Stimulated activated naive CD8-positive, alpha-beta T cell treated with anti-CD3 and anti-CD28 coated beads, Interleukin-15, amount 100 ng/mL, for 72 hours (primary cell): ENCODE data around the gene LARGE1.
A peak's percentile ranks its signal among the peaks of the same experiment; 100 is the strongest.

ENCODE experiments used
- ATAC-seq: fragments of 150-1000 bp; cut with Tn5 transposase; 2 replicates; pipeline ENCODE4 v1.10.0; 2021; ENCODE audit warnings: mild to moderate bottlenecking, moderate library complexity
- DNase-seq, 2 donors: peaks; one replicate each; pipeline ENCODE4 v3.0.0; 2021 to 2022
- H3K27ac Mint-ChIP-seq, 2 donors: one replicate each; pipeline ENCODE4 v1.8.0; 2022; ENCODE audit warnings: mild to moderate bottlenecking in 2 of 2, mixed read lengths in 2 of 2, moderate library complexity in 2 of 2
- H3K27me3 Mint-ChIP-seq: one replicate; pipeline ENCODE4 v1.8.0; 2022; ENCODE audit warnings: mixed read lengths
- H3K4me1 Mint-ChIP-seq: one replicate; pipeline ENCODE4 v1.8.0; 2022; ENCODE audit warnings: mild to moderate bottlenecking, mixed read lengths
- H3K4me3 Mint-ChIP-seq, 2 donors: one replicate each; pipeline ENCODE4 v1.8.0; 2022; ENCODE audit warnings: mild to moderate bottlenecking in 2 of 2, mixed read lengths in 2 of 2, moderate library complexity in 1 of 2
- H3K9me3 Mint-ChIP-seq, 2 donors: one replicate each; pipeline ENCODE4 v1.8.0; 2022; ENCODE audit warnings: mixed read lengths in 2 of 2

The LARGE1 gene

DNA sequence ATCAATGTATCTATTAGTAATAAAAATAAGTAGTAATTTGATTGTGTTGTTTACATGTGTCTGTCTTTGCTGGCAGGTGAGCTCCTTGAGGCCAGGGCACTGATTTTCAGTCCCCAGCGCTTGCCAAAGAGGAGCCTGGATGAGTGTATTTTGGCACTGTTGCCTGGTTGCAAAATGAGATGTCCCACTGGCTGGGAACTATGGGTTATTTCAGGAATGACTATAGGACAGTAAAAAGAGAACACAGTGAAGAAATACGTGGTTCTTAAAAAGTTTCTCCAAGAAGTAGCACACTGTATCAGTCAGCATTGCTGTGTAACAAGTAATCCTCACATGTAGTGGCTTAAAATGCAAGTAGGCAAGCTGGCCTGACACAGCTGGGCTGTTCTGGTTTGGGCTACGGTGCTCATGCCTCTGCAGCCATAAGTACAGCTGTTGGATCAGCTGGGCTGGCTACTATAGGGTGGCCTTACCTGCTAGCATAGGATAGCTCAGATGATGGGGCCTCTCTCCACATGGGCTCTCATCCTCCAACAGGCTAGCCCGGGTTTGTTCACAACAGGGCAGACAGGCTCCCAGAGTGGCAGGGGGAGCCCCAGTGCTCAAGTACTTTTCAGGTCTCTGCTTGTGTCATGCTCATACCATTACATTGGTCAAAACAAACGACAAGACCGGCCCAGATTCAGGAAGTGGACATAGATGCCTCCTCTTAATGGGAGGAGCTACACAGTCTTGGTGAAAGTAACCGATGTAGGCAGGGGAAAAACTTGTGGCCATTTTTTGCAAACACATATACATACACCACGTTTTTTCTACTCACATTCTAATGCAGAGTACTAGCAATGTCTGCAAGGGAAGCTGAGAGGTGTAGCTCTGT lies 399.1 kb downstream of the LARGE1 start:
- no peaks in the 10 kb centered on the region for H3K4me1 Mint-ChIP-seq
- no peak overlapping the region for H3K27ac Mint-ChIP-seq

DNA sequence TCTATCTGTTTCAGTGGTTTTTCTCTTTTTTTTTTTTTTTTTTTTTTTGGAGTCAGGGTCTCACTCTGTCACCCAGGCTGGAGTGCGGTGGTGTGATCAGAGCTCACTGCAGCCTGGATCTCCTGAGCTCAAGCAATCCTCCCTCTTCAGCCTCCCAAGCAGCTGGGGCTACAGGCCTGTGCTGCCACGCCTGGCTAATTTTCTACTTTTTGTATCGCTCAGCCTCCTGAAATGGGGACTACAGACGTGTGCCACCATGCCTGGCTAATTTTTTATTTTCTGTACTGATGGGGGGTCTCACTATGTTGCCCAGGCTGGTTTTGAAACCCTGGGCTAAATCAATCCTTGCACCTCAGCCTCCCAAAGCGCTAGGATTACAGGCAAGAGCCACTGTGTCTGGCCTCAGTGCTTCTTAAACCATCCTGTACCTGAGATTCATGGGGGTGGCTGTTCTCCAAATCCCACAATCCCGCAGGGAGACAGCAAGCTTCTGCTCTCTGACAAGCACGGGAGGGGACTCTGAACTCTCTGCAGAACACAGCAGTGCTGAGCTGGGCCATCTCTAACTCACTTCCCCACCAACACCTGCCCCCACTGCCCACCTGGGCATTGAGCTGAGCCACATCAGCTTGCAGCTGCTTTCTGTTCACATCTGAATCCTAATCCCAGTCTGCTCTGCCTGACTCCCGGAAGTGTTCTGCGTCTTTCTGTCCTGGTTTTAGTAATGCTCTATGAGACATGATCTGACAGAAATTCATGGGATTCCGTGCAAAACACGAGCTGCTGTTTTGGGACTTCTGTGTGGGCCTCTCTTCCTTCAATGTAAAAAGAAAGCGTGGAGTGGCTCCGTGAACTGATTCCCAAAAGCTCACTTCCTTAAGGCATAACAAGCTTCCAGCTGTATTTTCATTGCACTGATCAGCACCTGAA lies 400.0 kb downstream of the LARGE1 start:
- DNase-seq (no peak), ATAC-seq (no peak)
- Mint-ChIP-seq H3K4me1 (no peaks in the 10 kb centered on the region), H3K27ac (no peak overlapping the region), H3K9me3 (peaks cover 0 to 8% of the 10 kb centered on the region in 2 donors), H3K4me3 (no peak overlapping the region), H3K27me3 (no peaks in the 10 kb centered on the region)

More for the DNA sequence above, 399.1 kb downstream of the LARGE1 start:
- Mint-ChIP-seq H3K9me3 (peaks cover 0 to 8% of the 10 kb centered on the region in 2 donors), H3K4me3 (no peak overlapping the region), H3K27me3 (no peaks in the 10 kb centered on the region)
- no peak for ATAC-seq
- DNase-seq, result no peak

DNA sequence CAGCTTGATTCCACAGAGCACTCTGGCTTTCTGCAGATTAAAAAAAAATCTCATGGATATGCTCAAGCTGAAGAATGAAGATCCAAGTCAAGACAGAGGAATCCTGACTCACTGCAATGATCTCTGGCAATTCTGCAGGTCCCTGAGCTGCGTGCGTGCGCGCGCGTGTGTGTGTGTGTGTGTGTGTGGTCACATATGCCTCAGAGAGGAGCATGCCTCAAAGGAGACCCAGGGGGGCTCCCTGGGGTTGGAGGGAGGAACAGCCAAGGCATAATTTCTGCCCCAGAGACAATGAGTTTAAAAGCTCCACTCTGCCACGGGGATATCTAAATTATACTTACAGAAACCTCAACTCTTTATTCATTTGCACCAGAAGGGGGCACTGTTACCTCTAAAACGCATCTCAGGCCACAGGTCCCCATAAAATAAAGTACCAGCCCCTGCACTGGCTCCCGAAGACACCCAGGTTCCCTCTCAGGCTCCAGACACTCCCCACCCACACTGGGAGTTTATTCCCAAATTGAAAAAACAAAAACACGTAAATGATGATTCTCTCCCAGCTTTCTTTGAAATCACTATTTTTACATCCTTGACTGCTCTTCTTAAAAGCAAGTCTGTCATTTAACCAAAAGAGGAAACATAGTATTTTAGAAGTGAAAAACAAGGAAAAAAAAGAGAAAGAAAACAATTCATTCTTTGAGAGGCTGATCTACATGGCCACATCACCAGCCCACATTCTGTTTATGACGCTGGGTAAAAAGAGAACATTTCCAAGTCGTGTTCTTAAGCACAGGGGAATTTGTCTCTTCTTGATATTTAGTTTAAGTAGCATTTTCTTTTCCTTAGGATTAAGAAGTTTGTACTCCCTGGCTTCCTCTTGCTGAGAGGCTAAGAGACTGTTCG lies 401.0 kb downstream of the LARGE1 start:
- no peaks in the 10 kb centered on the region for H3K27me3 Mint-ChIP-seq
- no peak overlapping the region for H3K27ac Mint-ChIP-seq
- DNase-seq (peak in 1 of 2 donors; percentile 12), ATAC-seq (peak; percentile 43)
- no peaks in the 10 kb centered on the region for H3K4me1 Mint-ChIP-seq
- peaks cover 0 to 8% of the 10 kb centered on the region in 2 donors for H3K9me3 Mint-ChIP-seq
- no peak overlapping the region for H3K4me3 Mint-ChIP-seq

DNA sequence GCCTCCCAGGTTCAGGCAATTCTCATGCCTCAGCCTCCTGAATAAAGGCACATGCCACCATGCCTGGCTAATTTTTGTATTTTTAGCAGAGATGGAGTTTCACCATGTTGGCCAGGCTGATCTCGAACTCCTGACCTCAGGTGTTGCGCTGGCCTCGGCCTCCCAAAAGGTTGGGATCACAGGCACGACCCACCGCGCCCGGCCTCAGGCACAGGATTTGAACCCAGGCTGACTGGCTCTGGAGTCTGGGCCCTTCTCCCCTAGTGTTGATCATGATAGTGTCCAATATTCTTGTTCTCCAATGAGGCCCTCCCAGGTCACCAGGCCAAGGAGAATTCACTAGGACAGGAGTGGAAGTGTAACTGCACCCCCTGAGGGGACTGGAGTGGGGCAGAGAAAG lies 401.9 kb downstream of the LARGE1 start:
- H3K4me1 Mint-ChIP-seq, result no peaks in the 10 kb centered on the region
- H3K27ac Mint-ChIP-seq, result no peak overlapping the region
- no peak overlapping the region for H3K4me3 Mint-ChIP-seq
- H3K27me3 Mint-ChIP-seq, result no peaks in the 10 kb centered on the region
- no peak for ATAC-seq
- DNase-seq, result no peak
- H3K9me3 Mint-ChIP-seq, result peaks cover 0 to 8% of the 10 kb centered on the region in 2 donors

DNA sequence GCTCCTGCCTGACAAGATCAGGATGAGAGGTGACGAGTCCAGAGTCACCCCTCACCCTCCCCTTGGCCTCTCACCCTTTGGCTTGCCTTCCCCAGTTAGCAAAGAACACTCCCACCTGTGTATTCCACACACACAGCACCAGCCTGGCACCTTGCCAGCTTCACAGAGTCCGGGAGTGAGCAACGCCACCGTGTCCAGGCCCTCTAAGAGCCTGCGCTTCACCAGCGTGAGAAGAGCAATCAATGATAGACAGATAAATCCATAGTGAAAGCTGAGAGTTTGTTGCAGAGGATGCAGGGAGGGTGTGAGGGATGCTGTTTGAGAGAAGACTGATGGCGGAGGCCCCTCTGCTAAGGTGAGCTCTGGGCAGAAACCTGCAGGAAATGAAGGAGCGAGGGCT lies 404.5 kb downstream of the LARGE1 start:
- H3K9me3 Mint-ChIP-seq, result no peaks in the 10 kb centered on the region
- no peak for DNase-seq
- H3K4me1 Mint-ChIP-seq, result no peaks in the 10 kb centered on the region
- ATAC-seq, result no peak
- no peak overlapping the region for H3K4me3 Mint-ChIP-seq
- H3K27me3 Mint-ChIP-seq, result no peaks in the 10 kb centered on the region
- H3K27ac Mint-ChIP-seq, result no peak overlapping the region

DNA sequence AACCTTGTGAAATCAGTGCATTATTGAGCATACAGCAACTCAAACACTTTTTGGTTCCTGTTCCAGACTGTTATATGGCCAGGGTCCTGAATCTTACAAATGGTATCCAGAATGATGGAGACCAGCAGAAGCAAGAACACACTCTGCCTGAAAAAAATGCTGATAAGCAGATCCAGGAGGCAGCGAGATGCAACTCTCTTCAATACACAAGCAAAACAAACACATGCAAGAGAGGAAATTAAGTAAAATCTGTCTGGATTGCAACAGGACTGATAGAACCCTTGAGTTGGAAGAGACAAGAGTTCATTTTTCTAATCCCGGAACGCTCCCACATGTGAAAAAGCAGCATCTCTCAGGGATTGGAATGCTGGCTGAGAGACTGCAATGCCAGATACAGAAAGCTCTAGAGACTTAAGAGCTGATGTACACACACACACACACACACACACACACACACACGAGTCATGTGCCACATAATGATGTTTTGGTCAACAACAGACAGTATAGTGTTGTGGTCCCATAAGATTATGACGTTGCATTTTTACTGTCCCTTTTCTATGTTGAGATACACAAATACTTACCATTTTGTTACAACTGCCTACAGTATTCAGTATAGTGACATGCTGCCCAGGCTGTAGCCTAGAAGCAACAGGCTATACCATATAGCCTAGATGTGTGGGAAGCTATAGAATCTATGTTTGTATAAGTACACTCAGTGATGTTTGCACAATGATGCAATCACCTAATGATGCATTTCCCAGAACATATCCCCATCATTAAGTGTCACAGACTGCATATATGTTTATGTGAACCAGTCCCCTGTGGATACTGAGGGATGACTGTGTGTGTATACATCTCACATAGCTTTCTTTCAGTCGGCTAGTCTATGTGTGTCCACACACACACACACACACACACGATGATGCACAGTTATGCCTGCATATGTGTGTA lies 406.6 kb downstream of the LARGE1 start:
- Mint-ChIP-seq H3K4me1 (no peaks in the 10 kb centered on the region), H3K27me3 (no peaks in the 10 kb centered on the region), H3K9me3 (no peaks in the 10 kb centered on the region), H3K4me3 (no peak overlapping the region), H3K27ac (no peak overlapping the region)
- DNase-seq (no peak), ATAC-seq (no peak)

DNA sequence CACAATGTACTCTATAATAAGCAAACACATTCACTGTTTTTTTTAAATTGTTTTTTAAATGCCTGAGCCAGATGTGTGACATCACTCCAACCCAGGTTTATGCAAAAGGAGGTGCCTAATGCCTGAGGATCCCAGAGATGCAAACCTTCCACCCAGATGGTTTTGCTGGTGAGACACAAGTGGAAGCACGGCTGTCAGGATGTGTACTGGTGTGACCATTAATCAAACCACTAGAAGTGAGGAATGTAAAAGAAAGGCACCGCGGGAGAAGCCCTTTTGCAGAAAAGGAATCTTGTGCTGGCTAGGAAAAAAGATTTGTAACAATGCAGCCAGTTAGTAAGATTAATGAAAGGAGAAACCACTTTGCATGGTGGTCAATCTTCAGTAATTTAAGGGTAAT lies 407.4 kb downstream of the LARGE1 start:
- Mint-ChIP-seq H3K27ac (no peak overlapping the region), H3K4me3 (no peak overlapping the region), H3K9me3 (no peaks in the 10 kb centered on the region), H3K27me3 (no peaks in the 10 kb centered on the region), H3K4me1 (no peaks in the 10 kb centered on the region)
- ATAC-seq (no peak), DNase-seq (no peak)

DNA sequence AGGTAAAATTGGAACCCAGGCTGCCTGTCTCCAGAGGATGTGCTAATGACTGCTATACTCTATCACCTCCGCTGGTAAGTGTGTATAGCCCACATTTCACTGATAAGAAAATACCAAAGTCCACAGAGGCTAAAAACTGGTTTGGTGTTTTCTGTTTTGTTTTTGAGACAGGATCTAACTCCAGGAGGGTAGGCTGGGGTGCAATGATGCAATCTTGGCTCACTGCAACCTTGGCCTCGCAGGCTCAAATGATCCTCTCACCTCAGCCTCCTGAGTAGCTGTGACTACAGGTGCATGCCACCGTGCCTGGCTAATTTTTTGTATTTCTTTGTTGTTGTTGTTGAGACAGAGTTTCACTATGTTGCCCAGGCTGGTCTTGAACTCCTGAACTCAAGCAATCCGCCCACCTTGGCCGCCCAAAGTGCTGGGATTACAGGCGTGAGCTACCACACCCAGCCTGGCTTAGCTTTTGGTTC lies 409.8 kb downstream of the LARGE1 start:
- no peak overlapping the region for H3K4me3 Mint-ChIP-seq
- no peak for ATAC-seq
- no peak for DNase-seq
- no peaks in the 10 kb centered on the region for H3K27me3 Mint-ChIP-seq
- no peak overlapping the region for H3K27ac Mint-ChIP-seq
- H3K9me3 Mint-ChIP-seq, result no peaks in the 10 kb centered on the region
- H3K4me1 Mint-ChIP-seq, result no peaks in the 10 kb centered on the region

DNA sequence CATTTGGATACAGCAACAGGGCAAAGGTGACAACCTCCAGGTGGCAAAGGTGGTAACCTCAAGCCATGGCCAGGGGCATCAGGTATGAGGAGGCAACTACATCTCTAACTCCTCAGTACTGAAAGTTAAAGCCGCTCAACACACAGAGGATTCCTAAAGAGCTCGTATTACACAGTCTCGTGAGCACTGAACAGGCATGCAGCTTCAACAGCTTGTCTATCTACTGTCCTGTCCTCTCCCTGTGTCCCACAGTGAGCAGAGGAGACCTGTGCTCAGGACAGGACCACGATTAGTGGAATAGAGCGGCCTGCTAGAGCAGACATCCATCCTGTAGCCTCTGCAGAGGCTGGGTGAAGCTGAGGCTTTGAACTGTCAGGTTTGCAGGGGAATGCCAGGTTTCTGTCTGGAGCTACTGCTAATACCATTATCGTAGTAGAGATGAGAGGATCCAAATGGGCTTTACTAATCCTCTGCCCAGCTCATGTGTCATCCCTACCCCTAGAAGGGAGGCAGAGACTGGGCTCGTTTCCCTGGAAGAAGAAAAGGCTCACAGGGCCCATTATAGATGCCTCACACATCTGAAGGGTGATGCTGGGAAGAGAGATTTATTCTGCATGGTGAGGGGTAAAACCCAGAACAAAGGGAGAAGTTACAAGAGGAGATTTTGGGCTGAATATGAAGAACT lies 415.2 kb downstream of the LARGE1 start:
- H3K4me3 Mint-ChIP-seq, result no peak overlapping the region
- no peaks in the 10 kb centered on the region for H3K27me3 Mint-ChIP-seq
- DNase-seq (no peak), ATAC-seq (no peak)
- H3K27ac Mint-ChIP-seq, result no peak overlapping the region
- no peaks in the 10 kb centered on the region for H3K9me3 Mint-ChIP-seq
- no peaks in the 10 kb centered on the region for H3K4me1 Mint-ChIP-seq

DNA sequence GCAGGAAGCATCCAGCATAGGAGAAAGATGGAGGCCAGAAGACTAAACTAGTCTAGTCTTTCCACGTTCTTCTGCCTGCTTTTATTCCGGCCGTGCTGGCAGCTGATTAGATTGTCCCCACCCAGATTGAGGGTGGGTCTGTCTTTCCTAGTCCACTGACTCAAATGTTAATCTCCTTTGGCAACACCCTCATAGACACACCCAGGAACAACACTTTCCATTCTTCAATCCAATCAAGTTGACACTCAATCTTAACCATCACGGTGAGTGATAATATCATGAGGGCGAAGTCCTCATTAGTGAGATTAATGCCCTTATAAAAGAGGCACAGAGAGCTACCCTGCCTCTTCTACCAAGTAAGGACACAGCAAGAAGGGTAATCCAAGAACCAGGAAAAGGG lies 424.2 kb downstream of the LARGE1 start:
- H3K4me1 Mint-ChIP-seq, result no peaks in the 10 kb centered on the region
- H3K4me3 Mint-ChIP-seq, result no peak overlapping the region
- H3K27me3 Mint-ChIP-seq, result no peaks in the 10 kb centered on the region
- H3K9me3 Mint-ChIP-seq, result peaks cover 0 to 5% of the 10 kb centered on the region in 2 donors
- H3K27ac Mint-ChIP-seq, result no peak overlapping the region
- no peak for DNase-seq
- ATAC-seq, result no peak

DNA sequence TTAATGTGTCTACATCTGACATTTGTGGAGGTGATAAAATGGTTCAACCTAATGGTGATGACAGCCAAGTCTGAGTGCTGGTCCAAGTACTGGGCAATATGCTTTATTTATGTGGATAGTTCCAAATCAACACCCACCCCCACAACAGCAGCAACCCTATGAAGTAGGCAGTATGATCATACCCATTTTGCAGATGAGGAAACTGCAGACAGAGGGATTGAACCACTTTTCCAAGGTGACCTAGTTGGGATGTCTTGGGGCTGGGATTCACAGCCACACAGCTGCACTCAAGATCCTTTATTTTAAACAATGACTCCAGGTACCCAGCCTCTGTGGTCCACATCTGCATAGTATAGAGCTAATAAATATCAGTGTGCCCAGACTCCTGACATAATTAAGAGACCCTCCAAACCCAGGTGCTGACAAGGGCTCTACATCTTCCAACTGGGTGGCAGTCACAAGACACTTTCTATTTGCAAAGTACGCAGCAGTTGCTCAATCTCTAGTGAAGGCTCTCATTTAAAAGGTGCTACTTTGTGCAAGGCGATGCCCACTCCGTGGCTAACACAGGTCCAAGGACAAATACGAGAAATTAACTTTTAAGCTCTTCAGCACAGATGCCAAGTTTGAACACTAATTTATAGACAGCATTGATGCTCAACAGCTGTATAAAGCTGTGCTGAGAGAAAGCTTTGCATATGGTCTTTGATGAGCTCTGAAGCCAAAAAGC lies 426.6 kb downstream of the LARGE1 start:
- no peaks in the 10 kb centered on the region for H3K4me1 Mint-ChIP-seq
- DNase-seq, result no peak
- ATAC-seq, result no peak
- peaks cover 13 to 19% of the 10 kb centered on the region in 2 donors for H3K9me3 Mint-ChIP-seq
- no peak overlapping the region for H3K27ac Mint-ChIP-seq
- H3K4me3 Mint-ChIP-seq, result no peak overlapping the region
- H3K27me3 Mint-ChIP-seq, result no peaks in the 10 kb centered on the region

DNA sequence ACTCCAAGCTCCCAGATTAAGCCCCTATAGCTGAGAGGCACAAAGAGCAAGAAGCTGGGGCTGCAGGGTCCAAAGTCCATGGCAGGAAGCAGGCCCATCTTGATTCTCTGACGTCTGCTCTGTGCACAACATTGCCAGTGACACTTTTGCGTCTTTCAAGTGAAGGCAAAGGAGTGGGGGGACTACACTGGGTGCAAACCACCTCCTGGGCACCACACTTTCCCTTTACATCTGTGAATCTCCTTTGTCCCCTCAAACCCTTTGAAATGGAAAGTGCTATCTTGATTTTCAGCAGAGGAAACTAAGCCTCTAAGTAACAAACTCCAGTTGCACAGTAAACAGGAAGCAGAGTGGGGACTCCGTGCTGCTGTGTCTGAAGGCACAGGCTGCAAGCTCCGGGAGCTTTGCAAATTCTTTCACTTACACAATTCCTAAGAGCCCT lies 428.0 kb downstream of the LARGE1 start:
- ATAC-seq (no peak), DNase-seq (no peak)
- Mint-ChIP-seq H3K27me3 (no peaks in the 10 kb centered on the region), H3K27ac (peak overlapping the region; percentile 59 to 83), H3K4me1 (no peaks in the 10 kb centered on the region), H3K4me3 (peak overlapping the region; percentile 19 to 21), H3K9me3 (peaks cover 13 to 19% of the 10 kb centered on the region in 2 donors)

DNA sequence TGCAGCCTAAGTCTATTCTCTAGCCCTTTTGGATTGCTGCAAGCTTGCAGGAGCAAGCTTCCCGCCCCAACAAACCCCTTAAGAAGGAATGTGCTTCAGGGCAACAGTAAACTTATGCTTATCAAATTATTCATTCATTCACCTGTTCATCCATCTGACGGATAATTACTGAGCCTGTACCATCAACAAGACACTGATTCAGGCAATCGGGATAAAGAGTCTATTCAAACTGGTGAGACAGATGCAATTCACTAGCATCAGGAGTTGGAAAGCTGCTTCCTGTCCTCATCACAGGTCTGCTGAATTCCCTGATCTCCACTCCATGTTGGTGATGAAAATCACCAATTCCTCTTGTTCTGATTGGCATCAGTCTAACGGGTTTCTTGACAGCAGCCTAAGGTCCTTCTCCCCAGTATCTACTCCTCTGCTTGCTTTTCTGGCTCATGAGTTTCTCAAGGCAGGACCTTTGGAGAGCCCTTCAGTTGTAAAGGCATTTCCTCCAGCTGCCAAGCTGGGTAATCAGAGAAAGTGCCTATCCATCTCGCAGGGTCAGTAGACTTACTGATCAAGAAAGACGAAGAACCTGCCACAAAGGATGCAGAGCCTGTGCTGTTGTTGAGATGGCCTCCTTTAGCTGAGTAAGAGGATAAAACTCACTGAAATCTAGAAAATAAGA lies 433.1 kb downstream of the LARGE1 start:
- Mint-ChIP-seq H3K9me3 (peaks cover 13 to 19% of the 10 kb centered on the region in 2 donors), H3K27ac (no peak overlapping the region), H3K27me3 (no peaks in the 10 kb centered on the region), H3K4me1 (no peaks in the 10 kb centered on the region), H3K4me3 (no peak overlapping the region)
- no peak for DNase-seq
- ATAC-seq, result no peak
